Lower lobe of right lung (tissue), 2 donors: Measurements from ENCODE around the gene BCL10. TPM values are rescaled to one million over a fixed set of nuclear protein-coding genes. Genes with fewer than 3 reads are reported as not detected.
A peak's percentile ranks its signal among the peaks of the same experiment; 100 is the strongest.

Experiments used
- ATAC-seq, 2 donors: fragments of 200-7000 bp; cut with Tn5 transposase; one replicate each; pipeline ENCODE4 v1.9.1; 2020 to 2022; ENCODE audit warnings: mild to moderate bottlenecking in 2 of 2, moderate library complexity in 2 of 2
- DNase-seq: peaks from one replicate; pipeline ENCODE4 v3.0.0-alpha.2; 2020
- H3K27ac ChIP-seq: fragments of 200-600 bp; one replicate; pipeline ENCODE4 v1.8.0; 2022
- H3K27me3 ChIP-seq: fragments of 200-600 bp; one replicate; pipeline ENCODE4 v1.8.0; 2022; ENCODE audit warnings: low read depth
- H3K36me3 ChIP-seq: fragments of 200-600 bp; one replicate; pipeline ENCODE4 v1.8.0; 2022; ENCODE audit warnings: mild to moderate bottlenecking
- H3K4me1 ChIP-seq: fragments of 200-600 bp; one replicate; pipeline ENCODE4 v1.8.0; 2022
- H3K4me3 ChIP-seq: fragments of 200-600 bp; one replicate; pipeline ENCODE4 v1.8.0; 2022; ENCODE audit warnings: mild to moderate bottlenecking
- H3K9me3 ChIP-seq: fragments of 200-600 bp; one replicate; pipeline ENCODE4 v1.8.0; 2022
- intact Hi-C: fragments of 100-400 bp; cut with DNase I; formaldehyde crosslinking; loops from one replicate; pipeline ENCODE4 v1.11.0; 2022
- total RNA-seq: library from RNA; stranded (reverse); fragmentation: NEBNext Ultra II Directional; extraction: Animal tissue kit (Norgen Biotek cat#: 25700); gene quantifications from one replicate; pipeline ENCODE4 v1.2.1, GENCODE V29; 2021
- TF ChIP-seq, protein P1 (sequence below): fragments of 200-600 bp; IDR thresholded peaks from one replicate; pipeline ENCODE4 v1.8.0; 2022; ENCODE audit warnings: antibody characterized with exemption, mild to moderate bottlenecking
- donor health status: DM: no; HTN: yes; CAD: no; lungs with severe emphysema.

BCL10 gene
- total RNA-seq, 1 donor from 2014 or later: 27.4 TPM

- Histone ChIP-seq H3K9me3 (no peaks in the 10 kb centered on the region), H3K27me3 (no peaks in the 10 kb centered on the region), H3K36me3 (no peaks in the 10 kb centered on the region), H3K4me1 (peaks cover 21% of the 10 kb centered on the region), H3K4me3 (no peak overlapping the region), H3K27ac (peak overlapping the region; percentile 53)
- TF ChIP-seq, protein P1, sequence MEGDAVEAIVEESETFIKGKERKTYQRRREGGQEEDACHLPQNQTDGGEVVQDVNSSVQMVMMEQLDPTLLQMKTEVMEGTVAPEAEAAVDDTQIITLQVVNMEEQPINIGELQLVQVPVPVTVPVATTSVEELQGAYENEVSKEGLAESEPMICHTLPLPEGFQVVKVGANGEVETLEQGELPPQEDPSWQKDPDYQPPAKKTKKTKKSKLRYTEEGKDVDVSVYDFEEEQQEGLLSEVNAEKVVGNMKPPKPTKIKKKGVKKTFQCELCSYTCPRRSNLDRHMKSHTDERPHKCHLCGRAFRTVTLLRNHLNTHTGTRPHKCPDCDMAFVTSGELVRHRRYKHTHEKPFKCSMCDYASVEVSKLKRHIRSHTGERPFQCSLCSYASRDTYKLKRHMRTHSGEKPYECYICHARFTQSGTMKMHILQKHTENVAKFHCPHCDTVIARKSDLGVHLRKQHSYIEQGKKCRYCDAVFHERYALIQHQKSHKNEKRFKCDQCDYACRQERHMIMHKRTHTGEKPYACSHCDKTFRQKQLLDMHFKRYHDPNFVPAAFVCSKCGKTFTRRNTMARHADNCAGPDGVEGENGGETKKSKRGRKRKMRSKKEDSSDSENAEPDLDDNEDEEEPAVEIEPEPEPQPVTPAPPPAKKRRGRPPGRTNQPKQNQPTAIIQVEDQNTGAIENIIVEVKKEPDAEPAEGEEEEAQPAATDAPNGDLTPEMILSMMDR: no peak
- DNase-seq: no peak
- no peak for ATAC-seq
- intact Hi-C loops: no loop called here
Observed at GRCh38 chr1:85224295-85224694, 52.1 kb downstream of the BCL10 start.

- H3K36me3 ChIP-seq: no peaks in the 10 kb centered on the region
- TF ChIP-seq, protein P1: no peak
- no peak for ATAC-seq
- peaks cover 21% of the 10 kb centered on the region for H3K4me1 ChIP-seq
- no peaks in the 10 kb centered on the region for H3K27me3 ChIP-seq
- H3K4me3 ChIP-seq: no peak overlapping the region
- DNase-seq: no peak
- H3K27ac ChIP-seq: no peak overlapping the region
- intact Hi-C loops: no loop called here
- no peaks in the 10 kb centered on the region for H3K9me3 ChIP-seq
Observed at GRCh38 chr1:85223334-85223733, 53.1 kb downstream of the BCL10 start.

GRCh38 chr1:85220756-85221201 lies 55.7 kb downstream of the BCL10 start:
- Histone ChIP-seq H3K36me3 (no peaks in the 10 kb centered on the region), H3K4me3 (no peak overlapping the region), H3K27me3 (no peaks in the 10 kb centered on the region), H3K27ac (no peak overlapping the region), H3K9me3 (no peaks in the 10 kb centered on the region), H3K4me1 (peaks cover 20% of the 10 kb centered on the region)
- TF ChIP-seq, protein P1: no peak
- ATAC-seq: no peak
- intact Hi-C loops: no loop called here
- no peak for DNase-seq

DNA sequence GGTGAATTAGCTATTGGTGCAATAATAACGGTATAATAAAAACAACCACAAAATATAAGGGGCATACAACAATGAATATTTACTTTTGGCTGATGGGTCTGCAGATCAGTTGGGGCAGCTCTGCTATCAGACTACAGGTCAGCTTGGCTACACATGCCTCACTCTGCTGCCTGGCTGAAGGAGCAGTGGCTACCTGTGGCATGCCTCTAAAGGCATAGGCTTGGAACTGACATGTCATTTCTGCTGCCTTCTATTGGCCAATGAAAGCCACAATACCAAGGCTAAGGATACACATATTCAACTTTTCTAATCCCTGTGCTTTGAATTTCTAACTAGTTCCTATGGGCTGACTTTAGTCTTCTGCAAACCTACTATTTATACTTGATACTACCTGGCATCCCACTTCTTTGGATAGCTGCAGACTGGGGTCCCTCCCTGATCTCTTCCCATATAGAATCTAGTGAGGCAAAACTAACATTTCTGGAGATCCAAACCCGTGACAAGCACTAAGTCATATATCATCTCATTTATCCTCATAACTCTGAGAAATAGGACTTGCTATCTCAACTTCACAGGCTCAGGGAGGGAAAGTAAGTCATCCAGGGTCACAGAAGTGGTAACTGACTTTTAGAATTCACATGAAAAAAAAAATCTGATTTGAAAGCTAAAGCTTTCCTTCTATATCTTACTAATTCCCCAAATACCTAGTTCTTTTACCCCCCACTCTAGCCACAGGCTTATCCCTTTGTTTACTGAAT lies 56.4 kb downstream of the BCL10 start:
- no peak for ATAC-seq
- Histone ChIP-seq H3K9me3 (no peaks in the 10 kb centered on the region), H3K27me3 (no peaks in the 10 kb centered on the region), H3K27ac (no peak overlapping the region), H3K4me1 (peaks cover 12% of the 10 kb centered on the region), H3K4me3 (no peak overlapping the region), H3K36me3 (no peaks in the 10 kb centered on the region)
- TF ChIP-seq, protein P1: no peak
- intact Hi-C loops: no loop called here
- DNase-seq: no peak

DNA sequence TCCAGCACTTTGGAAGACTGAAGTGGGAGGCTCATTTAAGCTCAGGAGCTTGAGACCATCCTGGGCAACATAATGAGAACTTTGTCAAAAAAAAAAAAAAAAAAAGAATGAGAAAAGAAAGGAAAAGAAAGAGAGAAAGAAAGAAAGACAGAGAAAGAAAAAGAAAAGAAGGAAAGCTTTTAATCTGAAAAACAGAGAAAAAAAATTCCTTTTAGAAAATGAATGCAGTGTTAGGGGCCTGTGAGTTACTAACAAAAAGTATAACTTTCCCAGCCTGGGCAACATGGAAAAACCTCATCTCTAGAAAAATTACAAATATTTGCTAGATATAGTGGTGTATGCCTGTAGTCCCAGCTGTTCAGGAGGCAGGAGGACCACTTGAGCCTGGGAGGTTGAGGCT lies 59.7 kb downstream of the BCL10 start:
- no peak for DNase-seq
- intact Hi-C loops: no loop called here
- no peaks in the 10 kb centered on the region for H3K27me3 ChIP-seq

More for the DNA sequence above, 59.7 kb downstream of the BCL10 start:
- ATAC-seq: no peak
- no peak overlapping the region for H3K27ac ChIP-seq
- H3K9me3 ChIP-seq: no peaks in the 10 kb centered on the region
- no peak overlapping the region for H3K4me3 ChIP-seq
- TF ChIP-seq, protein P1: no peak
- no peaks in the 10 kb centered on the region for H3K36me3 ChIP-seq
- H3K4me1 ChIP-seq: no peaks in the 10 kb centered on the region

Other genes starting within 250 kb of the BCL10 start
- gene MCOLN3, start 228.1 kb downstream of the BCL10 start, total RNA-seq: 7.6 TPM
- 21.3 TPM for gene SYDE2, start 75.6 kb downstream of the BCL10 start, total RNA-seq
- gene C1orf52, start 17.0 kb downstream of the BCL10 start, total RNA-seq: 23.4 TPM
- gene DDAH1, start 188.5 kb upstream of the BCL10 start, total RNA-seq: 48.4 TPM